ENCODE data around the gene GARIN3.

Gene GARIN3

DNA sequence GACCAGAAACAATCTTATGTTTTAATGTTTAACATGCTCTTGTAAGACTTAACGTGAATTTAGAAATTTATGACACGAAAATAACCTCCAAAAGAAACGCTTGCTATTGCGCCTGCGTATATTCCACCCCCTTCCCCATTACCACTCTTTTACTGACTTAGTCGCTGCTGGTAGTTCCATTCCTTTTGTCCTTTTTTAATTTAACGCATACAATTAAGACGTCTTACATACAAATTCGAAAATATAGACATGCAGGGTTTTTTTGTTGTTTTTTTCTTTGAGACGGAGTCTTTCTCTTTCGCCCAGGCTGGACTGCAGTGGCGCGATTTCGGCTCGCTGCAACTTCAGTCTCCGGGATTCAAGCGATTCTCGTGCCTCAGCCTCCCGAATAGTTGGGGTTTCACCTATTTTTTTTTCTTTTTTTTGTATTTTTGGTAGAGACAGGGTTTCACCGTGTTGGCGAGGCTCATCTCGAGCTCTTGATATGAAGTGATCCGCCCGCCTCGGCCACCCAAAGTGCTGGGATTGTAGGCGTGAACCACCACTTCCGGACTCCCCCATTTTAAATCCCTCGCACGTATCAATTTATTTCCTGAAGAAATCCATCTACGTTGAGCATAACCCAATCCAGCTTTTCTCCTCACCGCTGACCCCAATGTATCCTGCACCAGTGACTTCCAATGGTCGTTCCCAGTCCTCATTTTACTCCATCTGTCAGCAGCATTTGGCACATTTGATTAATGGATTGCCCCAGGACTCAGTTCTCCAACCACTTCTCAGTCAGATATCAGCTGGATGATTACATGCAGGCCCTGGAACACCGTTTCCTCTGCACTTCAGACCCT lies 22.7 kb downstream of the GARIN3 start:
- DNase-seq (ENCODE audit: extremely low read depth, low read depth): peak; percentile 22
- H3K4me3 ChIP-seq (replicated peaks; ENCODE audit: low read depth, low read length): peak overlapping the region; percentile 95
- no peak for TF ChIP-seq CTCF (IDR thresholded peaks at IDR 0.05; ENCODE audit: low read depth, low read length, missing control alignments)

GRCh38 chr5:157142317-157143126 lies 23.5 kb downstream of the GARIN3 start, which contains the start of gene MED7:
Gene MED7 (minus strand): TSS chr5:157142865. CDS start chr5:157139431, 3,434 bp downstream.
- peak within 1 kb of the TSS; percentile 95 for H3K4me3 ChIP-seq (replicated peaks; ENCODE audit: low read depth, low read length)
- TF ChIP-seq CTCF (IDR thresholded peaks at IDR 0.05; ENCODE audit: low read depth, low read length, missing control alignments): no peak
- peak; percentile 99 for DNase-seq (ENCODE audit: extremely low read depth, low read depth)

GRCh38 chr5:157137691-157138090 lies 28.4 kb downstream of the GARIN3 start:
- DNase-seq (ENCODE audit: extremely low read depth, low read depth): no peak
- TF ChIP-seq CTCF (IDR thresholded peaks at IDR 0.05; ENCODE audit: low read depth, low read length, missing control alignments): no peak

GRCh38 chr5:157132281-157132612 lies 33.8 kb downstream of the GARIN3 start:
- DNase-seq (ENCODE audit: extremely low read depth, low read depth): no peak
- H3K4me3 ChIP-seq (replicated peaks; ENCODE audit: low read depth, low read length): no peak overlapping the region
- TF ChIP-seq CTCF (IDR thresholded peaks at IDR 0.05; ENCODE audit: low read depth, low read length, missing control alignments): no peak

More at GRCh38 chr5:157137691-157138090, 28.4 kb downstream of the GARIN3 start:
- H3K4me3 ChIP-seq (replicated peaks; ENCODE audit: low read depth, low read length): no peak overlapping the region

DNA sequence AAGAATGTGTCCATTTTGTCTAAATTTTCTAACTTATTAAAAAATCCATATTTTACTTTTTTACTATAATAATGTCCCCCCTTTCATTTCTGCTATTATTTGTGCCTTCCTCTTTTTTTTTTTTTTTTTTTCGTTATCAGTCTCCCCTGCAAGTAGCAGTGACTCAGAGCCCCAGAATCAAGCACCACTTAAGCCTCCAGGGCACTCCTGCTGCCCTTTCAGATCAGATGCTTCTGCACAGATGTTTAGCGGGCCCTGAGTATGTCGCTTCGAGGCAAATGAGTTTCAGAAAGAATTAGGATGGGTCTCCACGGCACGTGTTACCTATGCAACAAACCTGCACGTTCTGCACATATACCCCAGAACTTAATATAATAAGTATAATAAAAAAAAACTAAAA lies 35.1 kb downstream of the GARIN3 start:
- no peak for TF ChIP-seq CTCF (IDR thresholded peaks at IDR 0.05; ENCODE audit: low read depth, low read length, missing control alignments)
- H3K4me3 ChIP-seq (replicated peaks; ENCODE audit: low read depth, low read length): no peak overlapping the region
- DNase-seq (ENCODE audit: extremely low read depth, low read depth): no peak

DNA sequence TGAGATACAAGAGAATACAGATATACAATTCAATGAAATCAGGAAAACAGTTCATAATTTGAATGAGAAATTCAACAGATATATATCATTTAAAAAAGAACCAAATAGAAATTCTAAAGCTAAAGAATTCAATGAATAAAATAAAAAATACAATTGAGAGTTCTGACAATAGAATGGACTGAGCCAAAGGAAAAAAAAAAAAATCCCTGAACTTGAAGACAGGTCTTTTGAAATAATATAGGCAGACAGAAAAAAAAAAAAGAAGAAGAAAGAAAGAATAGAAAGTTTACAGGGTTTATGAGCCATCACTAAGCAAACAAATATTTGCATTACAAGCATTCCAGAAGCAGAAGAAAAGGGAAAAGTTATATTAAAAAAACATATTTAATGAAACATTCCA lies 44.4 kb downstream of the GARIN3 start:
- TF ChIP-seq CTCF (IDR thresholded peaks at IDR 0.05; ENCODE audit: low read depth, low read length, missing control alignments): no peak

More for the DNA sequence above, 44.4 kb downstream of the GARIN3 start:
- no peak overlapping the region for H3K4me3 ChIP-seq (replicated peaks; ENCODE audit: low read depth, low read length)
- no peak for DNase-seq (ENCODE audit: extremely low read depth, low read depth)

Measured in HFF-Myc (cell line).